Putamen (tissue), 1 donor: ENCODE results near the gene DHRS11.

Experiments
- DNase-seq: peaks from one replicate; pipeline ENCODE4 v3.0.0-alpha.2; 2016; ENCODE audit warnings: low spot score

The DHRS11 gene

GRCh38 chr17:36591434-36592315, at the start of gene DHRS11:
Gene DHRS11 (plus strand): TSS chr17:36591879. CDS start chr17:36592010, 131 bp downstream.
- peak; percentile 82 for DNase-seq

- DNase-seq = no peak
These were observed 48.9 kb upstream of the DHRS11 start for GRCh38 chr17:36542755-36543154.

- DNase-seq = no peak
These were observed 47.7 kb upstream of the DHRS11 start for GRCh38 chr17:36544044-36544306.

- DNase-seq = peak; percentile 93
These were observed 47.2 kb upstream of the DHRS11 start, which contains the start of gene GGNBP2 for GRCh38 chr17:36544307-36545076. Gene GGNBP2 (plus strand): TSS chr17:36544919. CDS start chr17:36545725, 806 bp downstream.

- no peak for DNase-seq
These were observed 46.6 kb upstream of the DHRS11 start for GRCh38 chr17:36545077-36545464.

- peak; percentile 97 for DNase-seq
These were observed 45.9 kb upstream of the DHRS11 start for GRCh38 chr17:36545465-36546417.

GRCh38 chr17:36546418-36547093, 45.1 kb upstream of the DHRS11 start:
- DNase-seq = no peak

- no peak for DNase-seq
These were observed 43.9 kb upstream of the DHRS11 start for GRCh38 chr17:36547776-36548175.

- no peak for DNase-seq
These were observed 40.9 kb upstream of the DHRS11 start for GRCh38 chr17:36550491-36551417.

GRCh38 chr17:36553459-36553858, 38.2 kb upstream of the DHRS11 start:
- DNase-seq = no peak

GRCh38 chr17:36566081-36566480, 25.6 kb upstream of the DHRS11 start:
- no peak for DNase-seq

GRCh38 chr17:36575028-36575427, 16.7 kb upstream of the DHRS11 start:
- DNase-seq = no peak

GRCh38 chr17:36576793-36577192, 14.9 kb upstream of the DHRS11 start:
- no peak for DNase-seq

GRCh38 chr17:36578671-36579070, 13.0 kb upstream of the DHRS11 start:
- DNase-seq = no peak

- DNase-seq = no peak
These were observed 7.9 kb upstream of the DHRS11 start for GRCh38 chr17:36583787-36584186.

GRCh38 chr17:36586138-36586537, 5.5 kb upstream of the DHRS11 start:
- no peak for DNase-seq

GRCh38 chr17:36590082-36590481, 1.6 kb upstream of the DHRS11 start:
- no peak for DNase-seq

- no peak for DNase-seq
These were observed 637 bp downstream of the DHRS11 start for GRCh38 chr17:36592316-36592715.

GRCh38 chr17:36592716-36593321, 1.1 kb downstream of the DHRS11 start:
- no peak for DNase-seq
